NT2/D1 (cell line): ENCODE measurements around the gene FSIP1.

Experiments used
- DNase-seq: peaks from one replicate; pipeline ENCODE4 v3.0.0-alpha.2; 2011; ENCODE audit warnings: low read depth, low spot score
- H3K27me3 ChIP-seq: 2 replicates; pipeline ENCODE4 v1.6.0; 2011; ENCODE audit warnings: mild to moderate bottlenecking; ENCODE audit not compliant: insufficient read length, insufficient read depth
- H3K36me3 ChIP-seq: 2 replicates; pipeline ENCODE4 v1.6.1; 2011; ENCODE audit warnings: mild to moderate bottlenecking, low read length, mixed read lengths; ENCODE audit not compliant: insufficient read depth, insufficient read length
- H3K4me1 ChIP-seq: 2 replicates; pipeline ENCODE4 v1.5.1; 2011; ENCODE audit not compliant: insufficient read depth, insufficient read length
- H3K4me3 ChIP-seq: 2 replicates; pipeline ENCODE4 v1.5.1; 2011; ENCODE audit warnings: low read depth; ENCODE audit not compliant: insufficient read length
- H3K9ac ChIP-seq: 2 replicates; pipeline ENCODE4 v1.6.0; 2011; ENCODE audit warnings: low read depth; ENCODE audit not compliant: insufficient read length
- H3K9me3 ChIP-seq: 2 replicates; pipeline ENCODE4 v1.5.1; 2011; ENCODE audit warnings: mild to moderate bottlenecking, low read length; ENCODE audit not compliant: insufficient read depth
- SUZ12 ChIP-seq: IDR thresholded peaks from 2 replicates; pipeline ENCODE4 v1.6.1; 2011; ENCODE audit not compliant: insufficient read length, insufficient read depth; ENCODE audit errors: extremely low read depth
- YY1 ChIP-seq: IDR thresholded peaks from 2 replicates; pipeline ENCODE4 v1.6.1; 2011; ENCODE audit not compliant: insufficient read length, insufficient read depth
- ZNF274 ChIP-seq: IDR thresholded peaks from 2 replicates; pipeline ENCODE4 v1.6.1; 2011; ENCODE audit warnings: mild to moderate bottlenecking, low read depth, low read length

Gene FSIP1

GRCh38 chr15:39782441-39783138 is at the start of gene FSIP1:
Gene FSIP1, minus strand, starts transcription at chr15:39782841. Its CDS starts 6,317 bp downstream, at chr15:39776524.
- H3K4me1 ChIP-seq = no peaks in the 10 kb centered on the region
- no peak for TF ChIP-seq SUZ12
- TF ChIP-seq ZNF274 = no peak
- H3K27me3 ChIP-seq = no peaks in the 10 kb centered on the region
- peak; percentile 87 for DNase-seq
- H3K36me3 ChIP-seq = peaks cover 10% of the 10 kb centered on the region
- peak within 1 kb of the TSS; percentile 87 for H3K4me3 ChIP-seq
- H3K9ac ChIP-seq = peak within 1 kb of the TSS; percentile 66
- H3K9me3 ChIP-seq = no peaks in the 10 kb centered on the region

DNA sequence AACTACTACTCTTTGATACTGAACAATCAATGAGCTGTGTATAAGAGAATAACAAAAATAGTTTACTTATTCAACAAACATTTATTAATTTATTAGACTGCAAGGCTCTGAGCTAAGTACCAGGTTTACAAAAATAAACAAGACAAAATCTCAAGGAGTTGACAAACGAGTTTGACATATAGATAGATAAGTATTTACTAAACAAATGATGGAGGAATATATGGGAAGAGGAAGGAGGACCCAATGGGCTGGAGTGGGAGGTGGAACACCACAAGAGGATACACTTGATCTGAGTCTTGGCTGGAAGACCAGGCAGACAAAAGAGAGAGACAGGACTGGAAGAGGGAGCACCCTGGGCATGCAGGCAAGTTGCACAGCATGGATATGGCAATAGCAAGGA is 47.5 kb upstream of the FSIP1 start:
- TF ChIP-seq SUZ12 (no peak), ZNF274 (no peak), YY1 (no peak)
- no peak overlapping the region for H3K9ac ChIP-seq
- no peaks in the 10 kb centered on the region for H3K9me3 ChIP-seq
- no peaks in the 10 kb centered on the region for H3K27me3 ChIP-seq
- H3K4me3 ChIP-seq = no peak overlapping the region
- DNase-seq = no peak
- H3K36me3 ChIP-seq = no peaks in the 10 kb centered on the region
- no peaks in the 10 kb centered on the region for H3K4me1 ChIP-seq

DNA sequence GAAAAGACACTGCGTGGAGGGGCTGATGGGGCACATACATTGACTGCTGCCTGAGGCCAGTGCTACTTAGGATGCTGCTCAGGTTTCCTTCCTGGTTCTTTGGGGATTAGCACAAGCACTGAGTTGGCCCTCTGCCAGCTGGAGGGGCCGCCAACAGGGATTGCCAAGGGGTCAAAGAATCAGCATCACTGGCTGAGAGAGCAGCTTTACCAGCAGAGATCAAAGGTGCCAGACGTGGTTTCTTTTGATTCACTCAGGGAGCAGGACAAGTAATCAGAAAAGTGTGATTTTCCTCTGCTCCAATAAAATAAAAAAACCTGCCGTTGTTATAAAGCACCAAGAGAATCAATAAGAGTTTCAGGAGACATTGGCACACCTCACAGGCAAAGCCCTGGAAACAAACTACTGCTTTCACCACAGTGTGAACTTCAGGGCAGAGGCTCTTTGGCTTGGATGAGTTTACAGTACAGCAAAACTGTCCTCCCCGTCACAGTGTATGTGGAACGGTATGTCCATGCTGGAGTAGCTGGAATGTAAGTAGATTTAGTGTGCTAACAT is 45.8 kb upstream of the FSIP1 start:
- H3K9ac ChIP-seq = no peak overlapping the region
- no peaks in the 10 kb centered on the region for H3K4me1 ChIP-seq
- TF ChIP-seq SUZ12 (no peak), YY1 (no peak), ZNF274 (no peak)
- H3K27me3 ChIP-seq = no peaks in the 10 kb centered on the region
- H3K36me3 ChIP-seq = no peaks in the 10 kb centered on the region
- no peak overlapping the region for H3K4me3 ChIP-seq
- no peak for DNase-seq
- 0 out of 2 replicates have a peak, but pooled peaks cover 8% of the 10 kb centered on the region for H3K9me3 ChIP-seq

DNA sequence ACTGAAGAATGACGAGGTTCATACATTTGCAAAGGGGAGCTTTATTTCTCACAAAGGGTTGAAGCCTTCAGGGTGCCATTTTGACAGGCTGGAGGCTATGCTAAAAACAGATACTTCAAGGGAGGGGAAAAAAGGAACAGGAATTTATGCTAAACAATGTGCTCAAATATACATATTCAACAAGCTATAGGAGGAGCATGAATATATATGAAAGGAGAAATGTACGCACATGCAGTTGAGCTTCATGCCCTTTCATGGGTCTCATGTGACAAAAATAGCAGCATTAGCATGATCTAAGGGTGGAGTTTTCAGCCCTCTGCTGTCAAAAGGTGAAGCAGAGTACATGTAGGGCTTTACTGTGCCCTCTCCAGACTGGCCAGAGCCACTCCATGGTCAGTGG is 44.3 kb upstream of the FSIP1 start:
- Histone ChIP-seq H3K4me3 (no peak overlapping the region), H3K36me3 (no peaks in the 10 kb centered on the region), H3K4me1 (no peaks in the 10 kb centered on the region), H3K27me3 (no peaks in the 10 kb centered on the region), H3K9ac (no peak overlapping the region), H3K9me3 (0 out of 2 replicates have a peak, but pooled peaks cover 8% of the 10 kb centered on the region)
- DNase-seq = no peak
- TF ChIP-seq YY1 = no peak
- TF ChIP-seq SUZ12 = no peak
- TF ChIP-seq ZNF274 = no peak

DNA sequence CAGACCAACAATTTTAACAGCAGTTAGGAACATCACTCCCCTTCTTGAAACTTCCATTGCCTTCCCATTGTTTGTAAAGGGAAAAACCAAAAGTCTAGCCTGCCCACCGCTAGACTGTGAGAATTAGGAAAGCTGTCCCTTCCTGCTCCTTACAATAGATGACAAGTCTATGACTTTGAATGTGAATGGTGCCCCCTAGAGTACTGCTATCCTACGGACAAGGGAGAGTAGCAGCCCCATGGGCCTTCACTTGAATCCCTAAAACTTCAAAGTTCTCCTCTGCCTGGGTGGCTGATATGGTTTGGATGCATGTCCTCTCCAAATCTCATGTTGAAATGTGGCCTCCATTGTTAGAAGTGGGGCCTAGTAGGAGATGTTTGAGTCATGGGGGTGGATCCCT is 41.0 kb upstream of the FSIP1 start:
- H3K27me3 ChIP-seq = no peaks in the 10 kb centered on the region
- 0 out of 2 replicates have a peak, but pooled peaks cover 8% of the 10 kb centered on the region for H3K9me3 ChIP-seq
- no peaks in the 10 kb centered on the region for H3K4me1 ChIP-seq
- TF ChIP-seq SUZ12 = no peak
- TF ChIP-seq ZNF274 = no peak
- TF ChIP-seq YY1 = no peak
- H3K36me3 ChIP-seq = no peaks in the 10 kb centered on the region
- no peak for DNase-seq
- H3K4me3 ChIP-seq = no peak overlapping the region
- H3K9ac ChIP-seq = no peak overlapping the region

DNA sequence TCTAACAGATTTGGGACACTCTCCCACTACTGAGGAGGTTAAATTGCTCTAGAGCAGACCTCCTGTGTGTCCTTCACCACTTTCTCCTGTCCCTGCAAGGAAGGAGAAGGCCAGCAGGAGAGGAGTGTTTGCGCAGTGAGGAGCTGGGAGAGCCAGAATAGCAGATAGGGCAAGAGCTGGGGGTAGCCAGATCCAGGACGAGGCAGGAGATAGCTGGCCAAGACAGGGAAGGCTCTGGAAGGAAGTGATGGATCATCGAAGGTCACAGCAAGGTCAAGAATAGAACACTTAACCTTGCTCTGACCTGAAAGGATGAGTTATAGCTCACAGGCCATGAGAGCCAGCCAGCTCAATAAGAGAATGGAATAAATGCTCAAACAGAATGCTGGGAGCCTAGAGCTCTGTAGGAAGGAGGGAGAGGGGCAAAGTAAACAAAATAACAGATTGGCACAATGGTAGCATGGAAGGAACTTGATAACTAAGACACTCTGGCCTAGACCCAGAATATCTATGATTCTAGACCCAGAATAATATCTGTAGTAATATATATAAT is 37.5 kb upstream of the FSIP1 start:
- Histone ChIP-seq H3K36me3 (no peaks in the 10 kb centered on the region), H3K27me3 (no peaks in the 10 kb centered on the region), H3K4me3 (no peak overlapping the region), H3K4me1 (no peaks in the 10 kb centered on the region), H3K9ac (no peak overlapping the region), H3K9me3 (0 out of 2 replicates have a peak, but pooled peaks cover 8% of the 10 kb centered on the region)
- TF ChIP-seq YY1 (no peak), ZNF274 (no peak), SUZ12 (no peak)
- no peak for DNase-seq

- Histone ChIP-seq H3K36me3 (no peaks in the 10 kb centered on the region), H3K9ac (no peak overlapping the region), H3K4me1 (no peaks in the 10 kb centered on the region), H3K9me3 (0 out of 2 replicates have a peak, but pooled peaks cover 8% of the 10 kb centered on the region), H3K27me3 (no peaks in the 10 kb centered on the region), H3K4me3 (no peak overlapping the region)
- DNase-seq = no peak
- no peak for TF ChIP-seq YY1
- TF ChIP-seq SUZ12 = no peak
- no peak for TF ChIP-seq ZNF274
Observed at GRCh38 chr15:39819533-39819932, 36.9 kb upstream of the FSIP1 start.
